ENCODE data around the gene GPR153.

DNA sequence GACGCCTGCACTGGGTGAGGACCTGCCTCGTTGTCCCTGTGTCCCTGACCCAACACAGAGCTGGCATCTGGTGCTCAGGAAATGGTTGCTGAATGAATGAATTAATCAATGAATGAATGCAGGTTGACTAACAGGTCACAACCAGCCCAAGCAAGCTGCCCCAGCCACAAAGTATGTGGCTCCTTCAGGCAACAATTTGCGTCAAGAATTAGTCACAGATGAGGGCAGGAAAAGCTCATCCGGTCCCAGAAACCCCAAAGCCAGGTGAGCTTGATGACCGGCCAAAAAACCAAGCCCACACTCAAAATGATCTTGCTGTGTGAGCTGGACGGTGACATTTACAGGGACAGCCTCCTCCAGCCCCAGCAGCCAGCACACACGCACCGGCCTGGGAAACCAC, 40.6 kb upstream of the GPR153 start:
- TF ChIP-seq, protein P1, sequence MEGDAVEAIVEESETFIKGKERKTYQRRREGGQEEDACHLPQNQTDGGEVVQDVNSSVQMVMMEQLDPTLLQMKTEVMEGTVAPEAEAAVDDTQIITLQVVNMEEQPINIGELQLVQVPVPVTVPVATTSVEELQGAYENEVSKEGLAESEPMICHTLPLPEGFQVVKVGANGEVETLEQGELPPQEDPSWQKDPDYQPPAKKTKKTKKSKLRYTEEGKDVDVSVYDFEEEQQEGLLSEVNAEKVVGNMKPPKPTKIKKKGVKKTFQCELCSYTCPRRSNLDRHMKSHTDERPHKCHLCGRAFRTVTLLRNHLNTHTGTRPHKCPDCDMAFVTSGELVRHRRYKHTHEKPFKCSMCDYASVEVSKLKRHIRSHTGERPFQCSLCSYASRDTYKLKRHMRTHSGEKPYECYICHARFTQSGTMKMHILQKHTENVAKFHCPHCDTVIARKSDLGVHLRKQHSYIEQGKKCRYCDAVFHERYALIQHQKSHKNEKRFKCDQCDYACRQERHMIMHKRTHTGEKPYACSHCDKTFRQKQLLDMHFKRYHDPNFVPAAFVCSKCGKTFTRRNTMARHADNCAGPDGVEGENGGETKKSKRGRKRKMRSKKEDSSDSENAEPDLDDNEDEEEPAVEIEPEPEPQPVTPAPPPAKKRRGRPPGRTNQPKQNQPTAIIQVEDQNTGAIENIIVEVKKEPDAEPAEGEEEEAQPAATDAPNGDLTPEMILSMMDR (IDR thresholded peaks at IDR 0.05) = no peak
- TF ChIP-seq EZH2 (IDR thresholded peaks at IDR 0.05) = no peak

All from neural progenitor cell (in vitro differentiated cells).